Testis (tissue), 2 donors: Measurements from ENCODE around the gene ITGB1.

ENCODE experiments used
- POLR2A ChIP-seq: fragments of 450-650 bp; IDR thresholded peaks from one replicate; pipeline ENCODE4 v1.6.1; 2017; ENCODE audit warnings: antibody characterized with exemption, mild to moderate bottlenecking, moderate library complexity
- TF ChIP-seq, protein P1 (sequence below), 3 experiments: fragments of 450-650 bp in 2 of 3; fragments of 200-600 bp in 1 of 3; sonication (generic) in 1 of 3; IDR thresholded peaks; one replicate each; pipeline ENCODE4 v1.5.1; 2016 to 2019; ENCODE audit warnings: antibody characterized with exemption in 3 of 3, mild to moderate bottlenecking in 2 of 3, moderate library complexity in 1 of 3

DNA sequence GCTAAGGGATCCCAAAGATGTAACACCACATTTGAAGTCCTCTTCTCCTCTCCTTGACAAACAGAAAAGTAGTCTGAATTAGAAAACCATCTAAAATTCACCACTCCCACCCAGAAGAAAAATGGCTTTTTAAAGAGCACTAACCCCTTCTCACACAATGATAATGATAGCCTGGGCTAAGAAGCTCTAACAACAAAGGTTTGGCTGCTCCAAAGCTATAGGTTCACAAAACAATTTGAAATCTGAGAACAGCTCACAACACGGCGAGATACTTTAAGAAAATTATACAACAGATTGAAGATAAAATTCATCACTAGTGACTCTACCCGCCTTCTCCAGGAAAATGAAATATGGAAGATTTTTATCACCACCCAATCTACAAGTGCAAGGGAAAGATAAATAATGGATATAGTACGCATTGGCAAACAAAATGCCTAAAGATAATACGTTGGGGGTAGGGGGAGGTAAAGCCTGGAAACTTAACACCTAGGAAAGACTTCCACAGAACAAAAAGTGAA, 7.4 kb downstream of the ITGB1 start:
- TF ChIP-seq, protein P1, sequence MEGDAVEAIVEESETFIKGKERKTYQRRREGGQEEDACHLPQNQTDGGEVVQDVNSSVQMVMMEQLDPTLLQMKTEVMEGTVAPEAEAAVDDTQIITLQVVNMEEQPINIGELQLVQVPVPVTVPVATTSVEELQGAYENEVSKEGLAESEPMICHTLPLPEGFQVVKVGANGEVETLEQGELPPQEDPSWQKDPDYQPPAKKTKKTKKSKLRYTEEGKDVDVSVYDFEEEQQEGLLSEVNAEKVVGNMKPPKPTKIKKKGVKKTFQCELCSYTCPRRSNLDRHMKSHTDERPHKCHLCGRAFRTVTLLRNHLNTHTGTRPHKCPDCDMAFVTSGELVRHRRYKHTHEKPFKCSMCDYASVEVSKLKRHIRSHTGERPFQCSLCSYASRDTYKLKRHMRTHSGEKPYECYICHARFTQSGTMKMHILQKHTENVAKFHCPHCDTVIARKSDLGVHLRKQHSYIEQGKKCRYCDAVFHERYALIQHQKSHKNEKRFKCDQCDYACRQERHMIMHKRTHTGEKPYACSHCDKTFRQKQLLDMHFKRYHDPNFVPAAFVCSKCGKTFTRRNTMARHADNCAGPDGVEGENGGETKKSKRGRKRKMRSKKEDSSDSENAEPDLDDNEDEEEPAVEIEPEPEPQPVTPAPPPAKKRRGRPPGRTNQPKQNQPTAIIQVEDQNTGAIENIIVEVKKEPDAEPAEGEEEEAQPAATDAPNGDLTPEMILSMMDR (IDR thresholded peaks at IDR 0.05): no peak
- no peak for TF ChIP-seq POLR2A
